ENCODE measurements around the gene ELP2. TPM values are rescaled to one million over a fixed set of nuclear protein-coding genes. Genes with fewer than 3 reads are reported as not detected.

Gene ELP2
- total and polyA plus RNA-seq, 2 of the 8 experiments (the other 6 are each of a cell fraction or from before 2014, with no cell fraction given), result 55.8 to 165 TPM

DNA sequence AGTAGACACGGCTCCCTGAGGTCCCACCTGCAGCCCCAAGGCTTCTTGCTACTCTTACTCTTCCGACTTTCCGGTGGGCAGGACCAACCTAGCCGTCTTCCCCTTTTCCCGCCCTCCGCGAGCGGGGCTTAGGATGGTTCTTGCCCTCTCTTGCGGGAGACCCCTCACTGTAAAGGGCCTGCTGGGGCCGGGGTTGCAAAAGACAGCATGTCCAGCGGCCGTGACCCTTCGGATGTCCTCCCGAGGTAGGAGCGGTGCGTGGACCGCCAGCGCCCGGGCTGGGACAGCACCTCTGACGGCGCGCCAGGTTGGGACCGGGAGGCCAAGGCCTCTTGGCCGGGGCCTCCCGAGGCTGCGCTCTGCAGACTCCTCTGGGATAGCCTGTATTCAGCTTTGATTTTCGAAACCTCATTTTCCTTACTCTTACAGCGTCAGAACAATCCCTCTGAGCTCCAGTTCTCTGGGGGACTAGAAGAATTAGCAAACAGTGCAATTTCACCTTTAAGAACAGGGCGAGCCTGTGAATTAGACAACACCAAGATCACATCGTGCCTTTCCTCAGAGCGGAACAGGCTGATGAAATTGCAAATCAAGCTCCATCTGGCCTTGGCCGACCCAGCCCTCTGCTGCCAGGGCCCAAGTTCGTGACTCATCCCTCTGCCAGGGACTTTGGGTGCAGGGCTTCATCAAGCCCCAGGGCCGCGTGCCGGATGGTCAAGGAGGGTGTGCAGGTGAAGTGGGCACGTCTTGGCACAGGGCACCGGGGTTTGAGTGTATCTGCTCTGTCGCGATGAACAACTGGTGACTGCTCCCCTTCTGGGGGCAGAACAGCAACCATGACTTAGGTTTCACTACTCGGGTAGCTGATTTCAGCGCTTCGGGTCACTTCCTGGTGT is 58.4 kb downstream of the ELP2 start (continued):
- TF ChIP-seq TAF1 (IDR thresholded peaks at IDR 0.05; ENCODE audit: low read depth, low read length), result 0 out of 2 replicates have a peak, but pooled peaks have one; percentile 30
